Measurements from ENCODE around the gene ZNF732. TPM values are rescaled to one million over a fixed set of nuclear protein-coding genes. Genes with fewer than 3 reads are reported as not detected.

ZNF732 gene
- 0.66 TPM for polyA plus RNA-seq (2013, experiment 1 of 2)
- polyA plus RNA-seq (2013, experiment 2 of 2) = 0.61 TPM

GRCh38 chr4:304969-305680 is at the start of gene ZNF732:
TSS of gene ZNF732 (minus strand) at chr4:305474. CDS start at chr4:305310, 164 bp downstream.
- Histone ChIP-seq H3K36me3 (ENCODE audit: control insufficient read depth, insufficient read depth, low read length) (no peaks in the 10 kb centered on the region), H3K9me3 (ENCODE audit: control insufficient read depth, low read length) (peaks cover 21% of the 10 kb centered on the region), H3K4me1 (ENCODE audit: control insufficient read depth, insufficient read depth, low read length, poor library complexity, severe bottlenecking) (no peaks in the 10 kb centered on the region), H3K4me3 (ENCODE audit: extremely low read depth, insufficient read depth, low read length, poor library complexity, severe bottlenecking) (peak within 1 kb of the TSS; percentile 48), H3K27ac (ENCODE audit: low read depth, low read length, severe bottlenecking) (no peak within 1 kb of the TSS)
- 27 to 28% methylated on average over 42 to 51 of the region's 53 CpGs for WGBS, 2 experiments (ENCODE audit: insufficient coverage in 2 of 2)

- 89 to 96% methylated on average over 2 of the region's 4 CpGs for WGBS, 2 experiments (ENCODE audit: insufficient coverage in 2 of 2)
These were observed 34.7 kb upstream of the ZNF732 start for GRCh38 chr4:340011-340410.

GRCh38 chr4:338759-339097 is 33.5 kb upstream of the ZNF732 start:
- Histone ChIP-seq H3K4me3 (ENCODE audit: extremely low read depth, insufficient read depth, low read length, poor library complexity, severe bottlenecking) (peak overlapping the region; percentile 89), H3K4me1 (ENCODE audit: control insufficient read depth, insufficient read depth, low read length, poor library complexity, severe bottlenecking) (no peaks in the 10 kb centered on the region), H3K36me3 (ENCODE audit: control insufficient read depth, insufficient read depth, low read length) (peaks cover 49% of the 10 kb centered on the region), H3K27ac (ENCODE audit: low read depth, low read length, severe bottlenecking) (no peak overlapping the region), H3K9me3 (ENCODE audit: control insufficient read depth, low read length) (peaks cover 43% of the 10 kb centered on the region)
- 17 to 28% methylated on average over 6 to 12 of the region's 13 CpGs for WGBS, 2 experiments (ENCODE audit: insufficient coverage in 2 of 2)

More at GRCh38 chr4:340011-340410, 34.7 kb upstream of the ZNF732 start:
- H3K27ac ChIP-seq (ENCODE audit: low read depth, low read length, severe bottlenecking) = no peak overlapping the region
- H3K9me3 ChIP-seq (ENCODE audit: control insufficient read depth, low read length) = peaks cover 41% of the 10 kb centered on the region
- H3K4me1 ChIP-seq (ENCODE audit: control insufficient read depth, insufficient read depth, low read length, poor library complexity, severe bottlenecking) = no peaks in the 10 kb centered on the region
- H3K4me3 ChIP-seq (ENCODE audit: extremely low read depth, insufficient read depth, low read length, poor library complexity, severe bottlenecking) = no peak overlapping the region
- H3K36me3 ChIP-seq (ENCODE audit: control insufficient read depth, insufficient read depth, low read length) = peaks cover 62% of the 10 kb centered on the region

- peaks cover 43% of the 10 kb centered on the region for H3K36me3 ChIP-seq (ENCODE audit: control insufficient read depth, insufficient read depth, low read length)
- H3K27ac ChIP-seq (ENCODE audit: low read depth, low read length, severe bottlenecking) = peak overlapping the region; percentile 79
- peaks cover 43% of the 10 kb centered on the region for H3K9me3 ChIP-seq (ENCODE audit: control insufficient read depth, low read length)
- peak overlapping the region; percentile 89 for H3K4me3 ChIP-seq (ENCODE audit: extremely low read depth, insufficient read depth, low read length, poor library complexity, severe bottlenecking)
- WGBS, 2 experiments (ENCODE audit: insufficient coverage in 2 of 2) = 3% methylated on average over 41 to 45 of the region's 52 CpGs
- H3K4me1 ChIP-seq (ENCODE audit: control insufficient read depth, insufficient read depth, low read length, poor library complexity, severe bottlenecking) = no peaks in the 10 kb centered on the region
These were observed 32.9 kb upstream of the ZNF732 start for GRCh38 chr4:337932-338758.

- no peaks in the 10 kb centered on the region for H3K4me1 ChIP-seq (ENCODE audit: control insufficient read depth, insufficient read depth, low read length, poor library complexity, severe bottlenecking)
- WGBS, 2 experiments (ENCODE audit: insufficient coverage in 2 of 2) = 0 to 1% methylated on average over 37 of the region's 59 CpGs
- peak within 1 kb of the TSS; percentile 89 for H3K27ac ChIP-seq (ENCODE audit: low read depth, low read length, severe bottlenecking)
- H3K4me3 ChIP-seq (ENCODE audit: extremely low read depth, insufficient read depth, low read length, poor library complexity, severe bottlenecking) = peak within 1 kb of the TSS; percentile 89
- peaks cover 36% of the 10 kb centered on the region for H3K9me3 ChIP-seq (ENCODE audit: control insufficient read depth, low read length)
- peaks cover 35% of the 10 kb centered on the region for H3K36me3 ChIP-seq (ENCODE audit: control insufficient read depth, insufficient read depth, low read length)
These were observed 32.1 kb upstream of the ZNF732 start, which contains the start of gene ZNF141 for GRCh38 chr4:337143-337931. TSS of gene ZNF141 (plus strand) at chr4:337814. CDS start at chr4:337984, 170 bp downstream.

GRCh38 chr4:336893-337142 is 31.5 kb upstream of the ZNF732 start:
- H3K9me3 ChIP-seq (ENCODE audit: control insufficient read depth, low read length) = peaks cover 31% of the 10 kb centered on the region
- peak overlapping the region; percentile 89 for H3K27ac ChIP-seq (ENCODE audit: low read depth, low read length, severe bottlenecking)
- no peaks in the 10 kb centered on the region for H3K4me1 ChIP-seq (ENCODE audit: control insufficient read depth, insufficient read depth, low read length, poor library complexity, severe bottlenecking)
- WGBS, 2 experiments (ENCODE audit: insufficient coverage in 2 of 2) = 0 to 2% methylated on average over 9 to 16 of the region's 18 CpGs
- H3K4me3 ChIP-seq (ENCODE audit: extremely low read depth, insufficient read depth, low read length, poor library complexity, severe bottlenecking) = peak overlapping the region; percentile 89
- H3K36me3 ChIP-seq (ENCODE audit: control insufficient read depth, insufficient read depth, low read length) = peaks cover 30% of the 10 kb centered on the region

GRCh38 chr4:336099-336892 is 31.0 kb upstream of the ZNF732 start:
- Histone ChIP-seq H3K36me3 (ENCODE audit: control insufficient read depth, insufficient read depth, low read length) (peaks cover 24% of the 10 kb centered on the region), H3K27ac (ENCODE audit: low read depth, low read length, severe bottlenecking) (peak overlapping the region; percentile 89), H3K4me3 (ENCODE audit: extremely low read depth, insufficient read depth, low read length, poor library complexity, severe bottlenecking) (peak overlapping the region; percentile 89), H3K4me1 (ENCODE audit: control insufficient read depth, insufficient read depth, low read length, poor library complexity, severe bottlenecking) (no peaks in the 10 kb centered on the region), H3K9me3 (ENCODE audit: control insufficient read depth, low read length) (peaks cover 27% of the 10 kb centered on the region)
- WGBS, 2 experiments (ENCODE audit: insufficient coverage in 2 of 2) = 14 to 15% methylated on average over 56 to 57 of the region's 71 CpGs

- Histone ChIP-seq H3K9me3 (ENCODE audit: control insufficient read depth, low read length) (peaks cover 20% of the 10 kb centered on the region), H3K36me3 (ENCODE audit: control insufficient read depth, insufficient read depth, low read length) (peaks cover 17% of the 10 kb centered on the region), H3K4me3 (ENCODE audit: extremely low read depth, insufficient read depth, low read length, poor library complexity, severe bottlenecking) (no peak overlapping the region), H3K27ac (ENCODE audit: low read depth, low read length, severe bottlenecking) (no peak overlapping the region), H3K4me1 (ENCODE audit: control insufficient read depth, insufficient read depth, low read length, poor library complexity, severe bottlenecking) (no peaks in the 10 kb centered on the region)
- WGBS, 2 experiments (ENCODE audit: insufficient coverage in 2 of 2) = 67 to 80% methylated on average over 1 of the region's 2 CpGs
These were observed 30.2 kb upstream of the ZNF732 start for GRCh38 chr4:335515-335914.

- H3K9me3 ChIP-seq (ENCODE audit: control insufficient read depth, low read length) = peaks cover 8% of the 10 kb centered on the region
- H3K27ac ChIP-seq (ENCODE audit: low read depth, low read length, severe bottlenecking) = no peak overlapping the region
- WGBS, 2 experiments (ENCODE audit: insufficient coverage in 2 of 2) = 88 to 91% methylated on average over 2 to 8 of the region's 8 CpGs
- H3K4me3 ChIP-seq (ENCODE audit: extremely low read depth, insufficient read depth, low read length, poor library complexity, severe bottlenecking) = no peak overlapping the region
- no peaks in the 10 kb centered on the region for H3K4me1 ChIP-seq (ENCODE audit: control insufficient read depth, insufficient read depth, low read length, poor library complexity, severe bottlenecking)
- H3K36me3 ChIP-seq (ENCODE audit: control insufficient read depth, insufficient read depth, low read length) = no peaks in the 10 kb centered on the region
These were observed 23.5 kb upstream of the ZNF732 start for GRCh38 chr4:328729-329128.
